Dermis blood vessel endothelial cell (primary cell): ENCODE results near the gene GRPR. TPM values are rescaled to one million over a fixed set of nuclear protein-coding genes. Genes with fewer than 3 reads are reported as not detected.
A peak's percentile ranks its signal among the peaks of the same experiment; 100 is the strongest.
"Not testable (repeated sequence)": the region's sequence is repeated elsewhere in the genome, so short reads cannot be mapped to it uniquely, and the experiment has no call there.

ENCODE experiments used
- DNase-seq: peaks from one replicate; pipeline ENCODE4 v3.0.0; 2010
- total RNA-seq: library from RNA; depleted of rRNA; stranded (reverse); fragments of >200 nt; gene quantifications from 2 replicates; pipeline ENCODE4 v1.2.3, GENCODE V29; 2014

Gene GRPR
- total RNA-seq, 1 donor from 2014 or later: not detected

DNA sequence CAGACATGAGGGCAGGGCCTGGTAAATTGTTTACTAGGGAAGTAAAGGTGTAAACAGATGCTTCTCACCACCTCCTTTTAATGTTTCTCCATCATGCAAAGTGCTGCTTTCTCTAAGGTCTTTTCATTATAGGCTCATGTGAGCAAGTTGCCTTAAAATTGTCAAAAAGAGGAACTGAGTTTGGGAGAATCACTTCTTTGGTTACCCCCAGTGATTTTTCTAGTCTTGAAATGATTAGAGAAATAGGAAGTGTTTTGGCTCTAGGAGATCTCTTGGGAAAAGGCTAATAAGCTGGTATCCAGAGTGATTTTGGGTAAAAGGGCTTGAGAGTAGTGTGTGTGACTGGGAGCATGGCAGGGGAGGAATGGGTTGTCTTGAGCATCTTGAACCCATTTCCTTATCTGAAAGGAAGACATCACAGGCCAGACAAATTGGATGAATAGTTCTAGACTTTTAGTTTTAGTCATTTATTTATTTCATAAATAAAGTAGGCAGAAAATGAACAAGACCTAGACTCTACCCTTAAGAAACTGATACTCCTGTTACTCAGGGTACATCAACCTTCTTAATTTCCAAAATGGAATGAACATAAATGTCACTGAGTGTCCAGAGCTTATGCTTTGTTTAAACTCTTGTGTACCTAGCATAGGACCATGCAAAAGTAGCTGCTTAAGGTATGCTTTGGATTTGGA, 14.2 kb downstream of the GRPR start:
- no peak for DNase-seq

DNA sequence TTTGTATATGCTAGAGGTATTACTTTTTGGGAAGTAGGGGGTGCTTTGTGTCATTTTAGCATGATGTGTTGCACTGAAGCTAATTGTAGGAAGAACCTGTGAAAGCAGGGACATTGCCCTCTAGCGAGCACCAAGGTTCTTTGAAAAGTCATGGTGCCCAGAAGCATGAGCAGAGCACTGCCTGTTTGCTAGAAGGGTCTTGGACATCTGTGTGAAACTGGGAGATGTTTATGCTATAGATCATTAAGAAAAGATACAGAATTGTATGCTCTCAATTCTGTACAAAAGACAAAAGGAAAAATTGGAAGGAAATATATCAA, 14.7 kb downstream of the GRPR start:
- peak; percentile 31 for DNase-seq

DNA sequence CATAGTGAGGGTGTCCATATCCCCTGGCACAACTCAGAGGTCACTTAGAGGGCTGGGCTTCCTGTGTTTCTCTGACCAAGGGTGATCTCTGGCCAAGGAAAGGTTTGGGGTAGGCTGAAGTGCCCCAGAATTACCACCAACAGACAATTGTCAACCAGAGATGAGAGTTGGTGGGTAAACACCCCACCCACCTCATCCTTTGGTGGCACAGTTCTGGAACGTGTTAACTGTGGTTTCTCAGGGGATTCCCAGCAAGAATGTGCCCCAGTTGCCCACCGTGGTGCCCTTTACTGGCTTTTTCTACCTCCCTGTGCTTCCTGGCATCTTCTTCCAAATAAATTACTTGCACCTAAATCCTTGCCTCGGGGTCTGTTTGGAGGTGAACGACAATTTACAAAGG, 17.1 kb downstream of the GRPR start:
- no peak for DNase-seq

DNA sequence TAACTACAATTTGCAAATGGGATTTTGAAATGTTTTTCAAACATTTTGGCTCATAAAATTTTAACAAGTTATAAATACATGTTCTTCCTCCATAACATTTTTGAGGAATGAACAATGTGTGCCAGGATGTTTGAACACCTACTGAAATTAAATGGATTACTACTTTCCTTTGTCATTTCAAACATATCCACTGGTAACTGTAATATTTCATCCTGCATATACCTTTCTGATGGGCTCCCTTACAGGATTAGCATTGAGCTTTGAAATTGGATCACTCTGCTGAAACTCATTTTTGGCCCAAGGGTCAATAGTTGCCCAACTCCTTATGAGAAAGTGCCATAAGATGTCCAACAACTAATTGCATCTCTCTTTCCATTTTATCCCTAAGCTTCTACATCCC, 17.6 kb downstream of the GRPR start:
- no peak for DNase-seq

DNA sequence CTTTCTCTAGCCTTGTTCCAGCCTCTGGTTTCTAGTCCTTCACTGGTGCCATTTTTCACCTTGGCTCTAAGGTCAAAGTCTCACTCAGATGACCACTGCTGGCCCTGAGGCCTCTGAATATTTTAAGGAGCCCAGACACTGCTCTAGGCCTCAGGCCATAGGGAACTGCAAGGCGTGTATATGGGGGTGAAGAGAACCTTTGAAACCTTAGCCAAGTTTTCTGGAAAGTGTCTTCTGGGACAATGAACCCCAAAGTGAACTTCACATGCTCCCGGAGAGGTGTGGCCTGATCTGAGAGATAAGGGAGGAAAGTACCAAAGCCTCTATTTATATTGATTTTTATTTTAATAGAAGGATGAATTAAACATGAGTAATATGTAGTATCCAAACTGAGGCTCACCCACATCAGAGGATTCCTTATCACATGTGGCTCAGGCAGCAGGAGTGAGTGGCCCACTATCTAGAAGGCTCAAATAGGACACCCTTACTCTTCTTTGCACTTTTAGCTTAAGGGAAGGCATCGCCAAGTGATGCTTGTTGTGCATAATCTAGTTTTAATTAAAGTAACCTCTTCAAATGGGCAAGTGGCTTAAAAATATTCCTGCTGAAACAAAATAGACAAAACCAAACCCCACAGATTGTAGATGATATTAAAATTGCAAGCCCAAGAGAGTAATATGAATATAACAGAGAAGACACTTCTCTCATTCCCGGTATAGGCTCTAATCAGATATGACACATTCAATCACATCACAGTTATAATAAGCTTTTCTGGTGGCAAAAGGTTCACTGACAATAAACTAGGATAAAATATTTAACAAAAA, 18.3 kb downstream of the GRPR start:
- no peak for DNase-seq

DNA sequence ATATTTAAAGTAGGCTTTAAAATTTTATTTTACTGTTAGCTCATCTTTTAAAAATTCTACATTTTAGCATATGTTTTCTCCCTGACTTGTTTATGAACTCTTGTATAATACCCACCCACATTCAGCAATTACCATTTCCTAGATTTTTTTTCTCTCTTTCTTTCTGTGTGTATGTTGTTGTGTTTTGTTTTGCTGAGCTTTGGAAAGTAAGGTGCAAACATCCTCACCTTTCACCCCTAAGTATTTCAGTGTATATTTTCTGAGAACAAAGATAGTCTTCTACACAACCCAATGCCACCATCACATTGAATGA, 18.8 kb downstream of the GRPR start:
- no peak for DNase-seq

DNA sequence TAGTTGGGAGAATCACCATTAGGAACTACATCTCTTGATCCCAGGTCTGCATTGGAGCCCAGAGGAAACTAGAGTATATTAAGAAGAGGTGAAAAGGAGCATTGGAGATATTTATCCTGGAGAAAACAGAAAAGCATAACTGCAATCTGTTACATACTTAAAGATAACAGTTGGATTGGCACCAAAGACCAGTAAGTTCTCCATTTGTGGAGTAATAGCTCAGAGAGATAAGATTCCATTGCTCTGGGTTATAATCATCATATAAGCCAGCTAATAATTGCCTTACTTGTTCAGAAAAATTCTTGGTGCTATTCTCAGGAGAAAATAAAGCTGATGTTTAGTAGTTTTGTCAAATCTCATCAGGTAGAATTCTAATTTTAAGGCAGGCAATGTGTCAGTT, 20.6 kb downstream of the GRPR start:
- DNase-seq: no peak

DNA sequence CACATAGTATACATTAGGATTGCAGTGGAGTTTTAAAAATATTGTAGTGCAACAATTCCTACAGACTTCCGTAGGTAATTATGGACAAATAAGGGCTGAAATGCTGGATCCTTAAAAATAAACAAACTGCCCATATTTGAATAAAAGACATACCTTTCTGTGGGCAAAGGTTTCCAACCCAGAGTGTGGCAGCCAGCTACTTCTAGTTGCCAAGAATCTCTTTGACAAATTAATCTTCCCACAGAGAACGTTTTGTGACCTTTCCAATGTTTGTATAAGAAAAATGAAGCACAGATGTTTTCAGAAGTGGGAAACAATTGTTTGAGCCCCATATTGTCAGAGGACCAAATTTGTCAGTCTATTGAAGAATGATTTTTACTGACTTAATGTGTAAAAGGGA, 21.1 kb downstream of the GRPR start:
- no peak for DNase-seq

DNA sequence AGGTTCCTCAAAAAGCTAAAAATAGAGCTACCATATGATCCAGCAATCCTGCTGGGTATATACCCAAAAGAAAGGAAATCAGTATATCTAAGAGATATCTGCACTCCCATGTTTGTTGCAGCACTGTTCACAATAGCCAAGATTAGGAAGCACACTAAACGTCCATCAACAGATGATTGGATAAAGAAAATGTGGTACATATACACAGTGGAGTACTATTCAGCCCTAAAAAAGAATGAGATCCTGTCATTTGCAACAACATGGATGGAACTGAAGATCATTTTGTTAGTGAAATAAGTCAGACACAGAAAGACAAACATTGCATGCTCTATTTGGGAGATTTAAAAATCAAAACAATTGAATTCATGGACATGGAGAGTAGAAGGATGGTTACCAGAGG, 21.7 kb downstream of the GRPR start:
- not testable (repeated sequence) for DNase-seq

DNA sequence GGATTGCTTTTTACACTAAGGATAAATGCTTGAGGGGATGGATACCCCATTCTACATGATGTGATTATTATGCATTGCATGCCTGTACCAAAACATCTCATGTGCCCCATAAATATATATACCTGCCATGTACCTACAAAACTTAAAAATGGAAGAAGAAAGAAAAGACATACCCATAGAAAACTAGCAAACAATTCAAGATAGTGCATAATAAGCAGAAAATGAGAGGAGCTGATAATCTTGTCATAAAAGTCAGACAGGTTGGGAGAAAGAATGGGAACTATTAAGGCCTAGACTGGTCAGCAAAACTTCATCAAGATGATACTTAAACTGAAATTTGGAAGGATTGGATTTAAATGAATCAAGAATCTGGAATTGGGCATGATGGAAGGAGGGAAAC, 22.3 kb downstream of the GRPR start:
- no peak for DNase-seq

DNA sequence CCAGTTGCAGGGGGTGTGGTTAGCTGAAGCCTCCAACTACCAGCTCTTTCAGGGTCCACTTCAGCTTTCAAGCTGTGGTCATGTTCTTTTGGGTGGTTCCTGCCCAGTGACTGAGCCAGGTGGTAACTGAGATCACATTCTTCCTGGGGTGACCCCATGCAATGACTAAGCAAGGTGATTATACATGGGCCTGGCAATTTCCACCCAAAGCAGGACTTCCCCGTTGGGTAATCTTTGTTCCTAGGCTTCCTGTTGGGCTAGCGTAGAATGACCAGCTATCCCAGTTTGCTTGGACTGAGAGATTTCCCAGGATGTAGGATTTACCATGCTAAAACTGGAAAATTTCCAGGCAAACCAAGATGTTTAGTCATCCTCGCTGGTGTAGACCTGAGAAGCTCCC, 25.5 kb downstream of the GRPR start:
- DNase-seq: no peak

DNA sequence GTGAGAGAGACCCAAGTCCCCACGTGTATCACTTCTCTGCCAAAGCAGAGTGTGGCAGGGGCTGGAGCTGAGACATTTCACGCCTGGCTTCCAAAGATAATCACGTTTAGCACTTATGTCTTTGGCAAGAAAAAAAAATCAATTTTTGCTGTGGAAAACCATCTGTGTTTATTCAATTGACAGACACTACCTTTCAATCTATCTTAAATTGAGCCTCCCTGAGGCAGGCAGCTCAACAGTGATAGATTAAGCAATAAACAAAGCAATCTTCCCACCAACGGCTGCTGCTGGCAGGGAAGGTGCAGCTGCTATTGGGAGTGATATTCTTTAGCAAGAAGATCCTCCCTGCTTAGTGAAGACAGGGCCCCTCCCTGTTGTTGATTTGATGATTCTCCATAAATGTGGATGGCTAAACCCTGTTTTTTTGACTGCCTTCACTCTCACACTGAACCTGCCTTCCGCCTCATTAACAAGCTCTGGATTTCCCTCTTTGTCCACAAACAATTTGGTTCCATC, 32.3 kb downstream of the GRPR start:
- DNase-seq: no peak

DNA sequence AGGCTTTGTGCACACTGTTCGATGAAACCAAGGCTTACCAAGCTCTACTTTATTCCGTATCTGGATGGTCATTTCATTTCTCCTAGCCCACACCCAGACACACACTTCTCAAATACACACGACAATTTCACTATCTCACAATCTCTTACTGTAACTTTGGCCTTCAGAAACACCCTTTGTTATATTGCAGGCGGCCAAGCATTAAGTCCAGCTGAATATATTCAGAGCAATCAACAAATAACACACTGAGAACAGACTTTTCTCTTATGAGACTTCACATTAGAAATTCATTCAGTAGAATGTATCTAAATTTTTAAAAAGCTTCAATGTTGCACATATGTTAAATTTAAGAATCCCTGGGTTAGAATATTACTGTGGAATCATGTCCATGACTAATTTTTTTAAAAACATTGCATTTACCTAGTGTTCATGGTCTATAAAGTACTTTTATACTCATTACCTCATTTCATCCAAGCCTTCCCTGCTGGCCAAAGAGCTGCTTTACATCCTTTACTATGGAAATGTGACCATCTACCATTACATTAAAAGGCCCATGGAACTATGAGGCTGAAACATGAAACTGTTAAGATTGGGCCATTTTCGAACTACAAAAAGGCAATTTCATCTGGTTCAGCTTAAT, 33.4 kb downstream of the GRPR start:
- no peak for DNase-seq

DNA sequence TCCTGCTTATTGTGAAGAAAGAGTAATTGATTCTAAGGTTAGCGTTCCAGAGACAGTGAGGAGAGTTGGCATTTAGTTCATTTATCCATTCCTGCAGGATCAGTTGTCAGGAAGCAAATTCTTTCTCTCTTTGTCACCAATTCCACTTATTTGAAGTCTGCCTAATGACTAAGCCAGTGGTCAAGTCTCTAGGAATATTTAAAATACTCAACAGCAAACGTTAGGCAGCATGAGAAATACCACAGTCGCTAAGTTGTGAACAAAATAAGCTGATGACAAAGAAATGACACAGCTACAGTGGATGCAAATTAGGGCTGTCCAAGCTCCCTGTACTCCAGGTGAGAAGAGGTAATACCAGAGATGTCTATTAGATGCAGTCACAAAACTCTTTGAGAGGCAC, 37.4 kb downstream of the GRPR start:
- peak; percentile 5 for DNase-seq

DNA sequence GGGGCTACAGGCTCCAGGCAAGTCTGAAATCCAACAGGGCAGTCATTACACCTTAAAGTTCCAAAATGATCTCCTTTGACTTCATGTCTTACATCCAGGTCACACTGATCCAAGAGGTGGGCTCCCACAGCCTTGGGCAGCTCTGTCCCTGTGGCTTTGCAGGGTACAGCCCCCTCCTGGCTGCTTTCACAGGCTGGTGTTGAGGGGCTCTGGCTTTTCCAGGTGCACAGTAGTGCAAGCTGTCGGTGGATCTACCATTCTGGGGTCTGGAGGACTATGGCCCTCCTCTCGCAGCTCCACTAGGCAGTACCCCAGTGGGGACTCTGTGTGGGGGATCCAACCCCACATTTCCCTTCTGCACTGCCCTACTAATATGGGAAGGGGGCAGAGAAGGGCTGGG, 37.8 kb downstream of the GRPR start:
- DNase-seq: not testable (repeated sequence)

DNA sequence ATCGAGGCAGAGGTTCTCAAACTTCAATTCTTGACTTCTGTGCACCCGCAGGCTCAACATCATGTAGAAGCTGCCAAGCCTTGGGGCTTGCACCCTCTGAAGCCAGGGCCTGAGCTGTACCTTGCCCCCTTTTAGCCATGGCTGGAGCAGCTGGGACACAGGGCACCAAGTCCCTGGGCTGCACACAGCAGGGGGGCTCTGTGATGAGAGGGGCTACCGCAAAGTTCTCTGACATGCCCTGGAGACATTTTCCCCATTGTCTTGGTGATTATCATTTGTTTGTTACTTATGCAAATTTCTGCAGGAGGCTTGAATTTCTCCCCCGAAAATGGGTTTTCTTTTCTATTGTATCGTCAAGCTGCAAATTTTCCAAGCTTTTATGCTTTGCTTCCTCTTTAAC, 39.0 kb downstream of the GRPR start:
- DNase-seq: no peak

DNA sequence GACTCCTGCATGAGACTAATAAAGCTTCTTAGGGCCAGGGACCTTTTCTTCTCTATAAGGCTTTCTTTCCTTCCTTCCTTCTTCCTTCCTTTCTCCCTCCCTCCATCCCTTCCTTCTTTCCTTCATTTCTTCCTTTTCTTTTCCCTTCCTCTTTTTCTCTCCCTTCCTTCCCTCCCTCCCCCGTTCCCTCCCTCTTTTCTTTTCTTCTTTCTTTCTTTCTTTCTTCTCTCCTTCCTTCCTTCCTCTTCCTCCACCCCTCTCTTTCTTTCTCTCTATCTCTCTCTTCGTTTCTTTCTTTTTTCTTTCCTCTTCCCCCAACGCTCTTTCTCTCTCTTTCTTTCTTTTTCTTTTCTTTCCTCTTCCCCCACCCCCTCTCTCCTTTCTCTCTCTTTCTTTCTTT, 41.4 kb downstream of the GRPR start:
- DNase-seq: no peak

DNA sequence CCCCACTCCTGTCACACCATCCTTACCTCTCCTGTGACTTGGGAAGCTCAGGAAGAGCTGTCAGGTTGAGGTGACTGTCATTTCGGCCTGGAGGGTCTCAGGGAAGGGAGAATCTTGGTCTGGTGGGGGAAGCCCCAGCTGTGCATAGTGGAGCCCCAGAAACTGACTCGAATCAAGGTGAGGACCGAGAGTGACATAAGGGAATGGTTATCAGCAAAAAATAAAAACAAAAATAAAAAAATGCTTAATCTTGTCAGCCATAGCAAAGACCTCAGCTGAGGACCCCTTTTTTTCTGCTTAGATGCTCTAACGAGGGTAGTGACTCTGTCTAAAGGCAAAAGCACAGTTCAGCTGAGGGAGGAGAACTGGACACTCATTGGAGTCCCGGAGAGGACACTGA, 43.8 kb downstream of the GRPR start, which contains the start of gene MAGEB17:
Gene MAGEB17, plus strand, starts transcription at position 301 of the 400 bp plus-strand sequence. CDS start 2,902 bp downstream, outside the sequence.
- no peak for DNase-seq

DNA sequence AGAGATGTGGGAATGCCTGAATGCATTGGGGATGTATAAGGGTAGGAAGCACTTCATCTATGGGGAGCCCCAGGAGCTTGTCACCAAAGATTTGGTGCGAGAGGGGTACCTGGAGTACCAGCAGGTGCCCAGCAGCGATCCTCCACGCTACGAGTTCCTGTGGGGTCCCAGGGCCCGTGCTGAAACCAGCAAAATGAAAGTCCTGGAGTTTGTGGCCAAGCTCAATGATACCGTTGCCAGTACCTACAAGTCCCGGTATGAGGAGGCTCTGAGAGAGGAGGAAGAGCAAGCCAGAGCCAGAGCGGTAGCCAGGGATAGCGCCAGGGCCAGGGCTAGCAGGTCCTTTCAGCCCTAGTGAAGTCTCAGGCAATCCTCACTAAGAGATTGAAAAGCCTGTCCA, 47.7 kb downstream of the GRPR start:
- no peak for DNase-seq

DNA sequence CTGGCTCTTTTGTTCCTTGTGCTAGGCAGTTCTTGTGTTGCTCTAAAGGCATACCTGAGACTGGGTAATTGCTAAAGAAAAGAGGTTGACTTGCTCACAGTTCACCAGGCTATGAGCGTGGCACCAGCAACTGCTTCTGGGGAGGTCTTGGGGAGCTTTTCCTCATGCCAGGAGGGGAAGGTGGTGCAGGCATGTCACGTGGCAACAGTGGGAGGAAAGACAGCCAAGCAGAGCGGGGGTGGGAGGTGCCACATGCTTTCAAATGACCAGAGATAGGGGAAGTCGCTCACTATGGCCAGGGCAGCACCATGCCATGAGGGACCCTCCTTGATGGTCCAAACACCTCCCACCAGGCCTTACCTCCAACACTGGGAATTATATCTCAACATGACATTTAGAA, 48.6 kb downstream of the GRPR start:
- no peak for DNase-seq

DNA sequence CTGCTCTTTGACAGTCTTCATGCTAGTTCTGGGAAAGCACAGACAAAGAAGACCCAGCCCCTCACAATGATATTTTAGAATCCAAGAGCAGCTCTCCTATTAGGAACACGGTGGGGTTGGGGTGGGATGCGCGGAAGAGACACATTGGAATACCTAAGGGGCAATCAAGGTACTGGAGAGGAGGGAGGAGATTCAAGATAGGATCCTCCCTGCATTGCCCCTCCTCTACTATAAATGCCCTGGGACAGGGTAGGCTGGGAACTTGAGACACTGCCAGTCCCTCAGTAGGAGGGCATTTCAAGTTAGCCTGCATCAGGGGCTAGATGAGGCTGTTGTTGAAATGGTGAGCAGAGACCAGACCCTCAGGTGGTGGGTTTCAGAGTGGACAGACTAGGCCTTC, 49.0 kb downstream of the GRPR start:
- DNase-seq: no peak

DNA sequence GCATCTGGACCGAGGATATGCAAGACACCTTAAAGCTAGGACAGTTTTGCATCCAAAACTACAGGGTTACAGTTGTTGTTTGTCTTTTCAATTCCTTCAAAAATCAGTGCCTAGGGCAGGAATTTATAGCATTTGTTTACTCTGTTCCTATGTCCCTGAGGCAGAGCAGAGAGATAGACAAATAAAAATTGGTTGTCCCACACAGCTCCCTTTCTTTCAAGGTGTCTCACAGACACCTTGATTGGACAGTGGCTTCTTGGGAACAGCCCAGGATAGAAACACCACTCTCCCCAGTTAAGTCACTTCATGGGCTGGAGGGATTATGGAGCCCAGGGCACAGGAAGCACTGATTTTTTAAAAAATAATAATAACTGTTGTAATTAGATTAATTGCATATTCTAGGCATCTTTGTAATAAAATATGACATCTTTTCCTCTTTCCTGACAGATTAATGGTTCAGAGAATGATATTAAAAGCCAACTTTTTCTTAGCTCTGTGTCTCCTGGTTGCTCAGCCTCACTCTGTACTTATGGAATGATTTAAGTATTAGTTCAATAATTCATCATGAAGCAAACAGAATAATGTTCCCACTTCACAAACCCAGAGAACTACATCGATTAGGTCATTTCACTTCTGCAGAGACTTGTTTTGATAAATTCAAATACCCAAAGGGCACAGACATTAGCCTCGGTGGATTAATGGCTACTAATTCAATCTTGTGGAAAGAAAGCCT, 52.1 kb downstream of the GRPR start:
- no peak for DNase-seq

DNA sequence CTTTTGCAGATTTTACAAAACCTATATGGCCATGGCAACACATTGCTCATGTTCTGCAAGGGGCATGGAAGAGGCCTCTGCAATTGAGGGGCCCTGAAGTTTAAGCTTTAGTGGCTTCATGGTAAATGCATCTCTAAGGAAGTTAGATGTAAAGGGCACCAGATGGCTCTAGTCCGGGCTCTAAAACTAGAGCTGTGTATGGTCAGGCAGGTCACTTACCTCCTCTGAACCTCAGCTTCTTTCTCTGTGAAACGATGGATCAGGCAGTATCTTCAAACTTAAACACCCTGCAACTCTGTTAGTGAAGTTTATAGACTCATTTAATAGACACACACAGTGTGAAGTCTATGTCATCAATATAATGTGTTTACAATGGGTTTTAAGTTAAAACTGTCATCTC, 53.9 kb downstream of the GRPR start:
- no peak for DNase-seq
